Activated B cell treated with CpG ODN at 0.5 μM for 24 hours (primary cell): Measurements from ENCODE around the gene PTPN9. TPM values are rescaled to one million over a fixed set of nuclear protein-coding genes. Genes with fewer than 3 reads are reported as not detected.
"Not testable (repeated sequence)": the region's sequence is repeated elsewhere in the genome, so short reads cannot be mapped to it uniquely, and the experiment has no call there.

Experiments
- ATAC-seq: fragments of 200-7000 bp; cut with Tn5 transposase; one replicate; pipeline ENCODE4 v1.10.0; 2021; ENCODE audit warnings: low read depth, mild to moderate bottlenecking, moderate library complexity
- CTCF ChIA-PET: fragments of 350-600 bp; sonication (Branson Sonifier 250); formaldehyde crosslinking; loops from one replicate; lab custom pipeline; 2021; ENCODE audit warnings: antibody characterized with exemption; lab: Charles Lee
- POLR2A ChIA-PET: fragments of 350-600 bp; sonication (Branson Sonifier 250); formaldehyde crosslinking; loops from one replicate; lab custom pipeline; 2021; ENCODE audit warnings: antibody characterized with exemption; lab: Charles Lee
- DNase-seq: peaks from one replicate; pipeline ENCODE4 v3.0.0; 2022
- H3K27ac Mint-ChIP-seq: one replicate; pipeline ENCODE4 v1.8.0; 2020; ENCODE audit warnings: mixed read lengths
- H3K27me3 Mint-ChIP-seq: one replicate; pipeline ENCODE4 v1.8.0; 2021; ENCODE audit warnings: mixed read lengths
- H3K36me3 Mint-ChIP-seq: one replicate; pipeline ENCODE4 v1.8.0; 2021; ENCODE audit warnings: low read depth, mixed read lengths
- H3K4me1 Mint-ChIP-seq: one replicate; pipeline ENCODE4 v1.8.0; 2021; ENCODE audit warnings: mixed read lengths
- H3K4me3 Mint-ChIP-seq: one replicate; pipeline ENCODE4 v1.8.0; 2020; ENCODE audit warnings: mild to moderate bottlenecking, mixed read lengths
- H3K9me3 Mint-ChIP-seq: one replicate; pipeline ENCODE4 v1.8.0; 2020; ENCODE audit warnings: mixed read lengths
- intact Hi-C: fragments of 100-400 bp; cut with micrococcal nuclease; formaldehyde crosslinking; loops from one replicate; pipeline ENCODE4 v1.15.1; 2024
- total RNA-seq: library from RNA; stranded (reverse); gene quantifications from 2 replicates; pipeline ENCODE4 v1.2.3, GENCODE V29; 2022
- TF ChIP-seq, protein P1 (sequence below): fragments of 200-600 bp; IDR thresholded peaks from one replicate; pipeline ENCODE4 v1.8.0; 2022; ENCODE audit warnings: antibody characterized with exemption, mild to moderate bottlenecking

The PTPN9 gene
- total RNA-seq, 1 donor from 2014 or later: 19.2 TPM

DNA sequence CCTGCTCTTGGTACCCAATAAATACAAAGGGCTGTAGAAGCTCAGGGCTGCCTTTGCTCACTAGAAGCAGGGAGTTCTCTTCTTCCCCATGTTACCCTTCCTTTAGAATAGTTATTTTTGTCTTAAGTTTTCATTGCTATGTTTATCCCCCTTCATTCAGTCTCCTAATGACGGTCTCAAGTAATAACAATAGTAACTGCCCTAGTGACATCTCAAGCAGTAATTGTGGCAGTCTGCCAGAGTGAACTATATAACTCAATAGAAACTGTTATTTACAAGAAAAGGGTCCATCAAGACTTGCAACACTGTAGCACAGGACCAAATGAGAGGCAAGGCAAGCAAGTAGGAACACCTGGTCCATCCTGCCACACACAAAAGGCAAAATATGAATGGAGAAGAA is 95.2 kb downstream of the PTPN9 start:
- Mint-ChIP-seq H3K4me1 (no peaks in the 10 kb centered on the region), H3K27ac (no peak overlapping the region), H3K4me3 (no peak overlapping the region), H3K27me3 (no peaks in the 10 kb centered on the region), H3K36me3 (peaks cover 31% of the 10 kb centered on the region), H3K9me3 (no peaks in the 10 kb centered on the region)
- TF ChIP-seq, protein P1, sequence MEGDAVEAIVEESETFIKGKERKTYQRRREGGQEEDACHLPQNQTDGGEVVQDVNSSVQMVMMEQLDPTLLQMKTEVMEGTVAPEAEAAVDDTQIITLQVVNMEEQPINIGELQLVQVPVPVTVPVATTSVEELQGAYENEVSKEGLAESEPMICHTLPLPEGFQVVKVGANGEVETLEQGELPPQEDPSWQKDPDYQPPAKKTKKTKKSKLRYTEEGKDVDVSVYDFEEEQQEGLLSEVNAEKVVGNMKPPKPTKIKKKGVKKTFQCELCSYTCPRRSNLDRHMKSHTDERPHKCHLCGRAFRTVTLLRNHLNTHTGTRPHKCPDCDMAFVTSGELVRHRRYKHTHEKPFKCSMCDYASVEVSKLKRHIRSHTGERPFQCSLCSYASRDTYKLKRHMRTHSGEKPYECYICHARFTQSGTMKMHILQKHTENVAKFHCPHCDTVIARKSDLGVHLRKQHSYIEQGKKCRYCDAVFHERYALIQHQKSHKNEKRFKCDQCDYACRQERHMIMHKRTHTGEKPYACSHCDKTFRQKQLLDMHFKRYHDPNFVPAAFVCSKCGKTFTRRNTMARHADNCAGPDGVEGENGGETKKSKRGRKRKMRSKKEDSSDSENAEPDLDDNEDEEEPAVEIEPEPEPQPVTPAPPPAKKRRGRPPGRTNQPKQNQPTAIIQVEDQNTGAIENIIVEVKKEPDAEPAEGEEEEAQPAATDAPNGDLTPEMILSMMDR: no peak
- DNase-seq (no peak), ATAC-seq (no peak)
- POLR2A ChIA-PET: no interaction called here
- CTCF ChIA-PET: no interaction called here
- intact Hi-C loops: no loop called here

DNA sequence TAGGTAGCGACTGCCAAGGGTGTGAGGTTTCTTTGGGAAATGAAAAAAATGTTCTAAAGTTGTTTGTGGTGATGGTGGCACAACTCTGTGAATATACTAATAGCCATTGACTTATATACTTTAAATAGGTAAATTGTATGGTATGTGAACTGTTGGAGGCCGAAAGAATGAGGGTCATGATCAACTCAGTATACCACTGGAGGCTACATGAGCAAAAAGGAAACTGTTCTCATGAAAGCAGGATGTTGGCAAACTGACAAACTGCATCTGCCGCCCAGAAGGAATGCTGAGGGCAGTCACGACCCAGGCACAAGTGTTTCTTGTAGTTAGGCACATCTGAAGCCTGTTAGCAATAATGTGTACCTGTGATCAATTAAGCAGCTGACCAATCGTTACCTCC is 95.6 kb downstream of the PTPN9 start:
- H3K27ac Mint-ChIP-seq, ATAC-seq, POLR2A ChIA-PET: not testable (repeated sequence)

DNA sequence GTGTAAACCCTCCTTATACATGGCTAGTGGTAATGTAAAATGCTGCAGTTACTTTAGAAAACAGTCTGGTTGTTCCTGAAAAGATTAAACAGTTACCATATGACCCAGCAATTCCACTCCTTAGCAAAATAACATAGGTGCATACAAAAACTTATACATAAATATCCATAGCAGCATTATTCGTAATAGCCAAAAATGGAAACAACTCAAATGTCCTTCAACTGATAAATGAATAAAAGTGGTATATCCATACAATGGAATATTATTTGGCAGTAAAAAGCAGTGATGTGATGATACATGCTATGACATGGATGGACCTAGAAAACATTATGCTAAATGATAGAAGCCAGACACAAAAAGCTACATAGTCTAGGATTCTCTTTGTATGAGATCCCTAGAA is 96.0 kb downstream of the PTPN9 start:
- DNase-seq (no peak), ATAC-seq (no peak)
- ChIA-PET POLR2A (interaction anchor here (0.8 kb wide), 1 partner anchor 29 kb away, joined by 6 read pairs; no protein-coding TSS in a partner anchor), CTCF (no interaction called here)
- Mint-ChIP-seq H3K36me3 (peaks cover 32% of the 10 kb centered on the region), H3K27ac (no peak overlapping the region), H3K4me3 (no peak overlapping the region), H3K4me1 (no peaks in the 10 kb centered on the region), H3K27me3 (no peaks in the 10 kb centered on the region), H3K9me3 (no peaks in the 10 kb centered on the region)
- intact Hi-C loops: no loop called here
- TF ChIP-seq, protein P1: no peak

More for the DNA sequence above, 95.6 kb downstream of the PTPN9 start:
- peaks cover 33% of the 10 kb centered on the region for H3K36me3 Mint-ChIP-seq
- DNase-seq, H3K4me1 Mint-ChIP-seq, H3K9me3 Mint-ChIP-seq, intact Hi-C loops, CTCF ChIA-PET, H3K27me3 Mint-ChIP-seq, H3K4me3 Mint-ChIP-seq: not testable (repeated sequence)

DNA sequence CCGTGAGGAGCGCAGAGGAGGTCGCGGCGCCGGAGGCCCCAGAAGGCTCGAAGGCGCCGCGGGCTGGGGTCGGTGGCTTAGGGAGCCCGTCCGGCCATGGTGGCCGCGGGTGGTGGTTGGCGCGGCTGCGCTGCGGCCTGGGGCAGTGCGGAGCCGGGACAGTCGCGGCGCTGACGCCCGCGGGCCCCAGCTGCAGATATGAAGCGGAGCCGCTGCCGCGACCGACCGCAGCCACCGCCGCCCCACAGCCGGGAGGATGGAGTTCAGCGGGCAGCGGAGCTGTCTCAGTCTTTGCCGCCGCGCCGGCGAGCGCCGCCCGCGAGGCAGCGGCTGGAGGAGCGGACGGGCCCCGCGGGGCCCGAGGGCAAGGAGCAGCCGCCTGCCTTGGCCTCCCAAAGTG is 98.7 kb downstream of the PTPN9 start:
- H3K4me1 Mint-ChIP-seq, CTCF ChIA-PET, ATAC-seq, intact Hi-C loops, H3K9me3 Mint-ChIP-seq, H3K27ac Mint-ChIP-seq, POLR2A ChIA-PET, DNase-seq, H3K4me3 Mint-ChIP-seq, H3K27me3 Mint-ChIP-seq: not testable (repeated sequence)
- H3K36me3 Mint-ChIP-seq: peaks cover 27% of the 10 kb centered on the region

- ChIA-PET CTCF (no interaction called here), POLR2A (no interaction called here)
- H3K4me3 Mint-ChIP-seq: no peak overlapping the region
- DNase-seq (no peak), ATAC-seq (no peak)
- TF ChIP-seq, protein P1: no peak
- H3K4me1 Mint-ChIP-seq: no peaks in the 10 kb centered on the region
- H3K9me3 Mint-ChIP-seq: no peaks in the 10 kb centered on the region
- no peaks in the 10 kb centered on the region for H3K27me3 Mint-ChIP-seq
- intact Hi-C loops: no loop called here
- peaks cover 27% of the 10 kb centered on the region for H3K36me3 Mint-ChIP-seq
- no peak overlapping the region for H3K27ac Mint-ChIP-seq
These were observed 99.4 kb downstream of the PTPN9 start for GRCh38 chr15:75479670-75480069.

DNA sequence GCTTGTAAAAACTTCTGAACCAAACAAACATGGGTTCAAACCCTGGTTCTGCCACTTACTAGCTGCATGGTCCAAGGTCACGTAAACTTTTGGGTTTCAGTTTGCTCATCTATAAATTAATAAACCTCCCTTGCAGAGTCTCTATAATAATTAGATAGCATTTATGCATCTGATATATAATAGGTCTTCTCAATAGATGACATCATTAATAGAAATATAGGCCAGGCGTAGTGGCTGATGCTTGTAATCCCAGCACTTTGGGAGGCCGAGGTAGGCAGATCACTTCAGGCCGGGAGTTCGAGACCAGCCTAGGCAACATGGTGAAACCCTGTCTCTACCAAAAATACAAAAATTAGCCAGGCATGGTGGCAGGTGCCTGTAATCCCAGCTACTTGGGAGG is 102.0 kb downstream of the PTPN9 start:
- H3K27ac Mint-ChIP-seq, H3K27me3 Mint-ChIP-seq, intact Hi-C loops, CTCF ChIA-PET, H3K4me3 Mint-ChIP-seq, DNase-seq, H3K9me3 Mint-ChIP-seq, ATAC-seq, POLR2A ChIA-PET, H3K4me1 Mint-ChIP-seq: not testable (repeated sequence)
- peaks cover 37% of the 10 kb centered on the region for H3K36me3 Mint-ChIP-seq
